Fibroblast of skin of right biceps (primary cell): ENCODE results near the gene ASPM.

ENCODE experiments used
- DNase-seq: peaks from one replicate; pipeline ENCODE4 v3.0.0-alpha.2; 2013

Gene ASPM

GRCh38 chr1:197146101-197147095 lies at the start of gene ASPM:
Gene ASPM (minus strand): TSS chr1:197146669. CDS start chr1:197146437, 232 bp downstream.
- peak; percentile 95 for DNase-seq

GRCh38 chr1:197195100-197195499 lies 48.6 kb upstream of the ASPM start:
- DNase-seq: peak; percentile 52

- DNase-seq: no peak
Observed at GRCh38 chr1:197184190-197184589, 37.7 kb upstream of the ASPM start.

GRCh38 chr1:197183195-197183748 lies 36.8 kb upstream of the ASPM start:
- DNase-seq: no peak

- no peak for DNase-seq
Observed at GRCh38 chr1:197182716-197183115, 36.2 kb upstream of the ASPM start.

- DNase-seq: no peak
Observed at GRCh38 chr1:197181982-197182381, 35.5 kb upstream of the ASPM start.

GRCh38 chr1:197180252-197180878 lies 33.9 kb upstream of the ASPM start:
- DNase-seq: peak; percentile 80

- peak; percentile 66 for DNase-seq
Observed at GRCh38 chr1:197178998-197179397, 32.5 kb upstream of the ASPM start.

- DNase-seq: no peak
Observed at GRCh38 chr1:197174818-197175217, 28.3 kb upstream of the ASPM start.

GRCh38 chr1:197173571-197174507 lies 27.4 kb upstream of the ASPM start:
- no peak for DNase-seq

- no peak for DNase-seq
Observed at GRCh38 chr1:197171531-197171930, 25.1 kb upstream of the ASPM start.

GRCh38 chr1:197170538-197170937 lies 24.1 kb upstream of the ASPM start:
- no peak for DNase-seq

- no peak for DNase-seq
Observed at GRCh38 chr1:197159461-197159860, 13.0 kb upstream of the ASPM start.

- no peak for DNase-seq
Observed at GRCh38 chr1:197156692-197157091, 10.2 kb upstream of the ASPM start.

- DNase-seq: no peak
Observed at GRCh38 chr1:197152662-197153061, 6.2 kb upstream of the ASPM start.

- no peak for DNase-seq
Observed at GRCh38 chr1:197151185-197151584, 4.7 kb upstream of the ASPM start.

- no peak for DNase-seq
Observed at GRCh38 chr1:197150336-197151005, 4.0 kb upstream of the ASPM start.

GRCh38 chr1:197149340-197149739 lies 2.9 kb upstream of the ASPM start:
- no peak for DNase-seq

GRCh38 chr1:197145446-197146024 lies 934 bp downstream of the ASPM start:
- DNase-seq: no peak

GRCh38 chr1:197144570-197145325 lies 1.7 kb downstream of the ASPM start:
- peak; percentile 51 for DNase-seq

GRCh38 chr1:197143276-197143675 lies 3.2 kb downstream of the ASPM start:
- no peak for DNase-seq
